ENCODE data around the gene GRPEL2.

DNA sequence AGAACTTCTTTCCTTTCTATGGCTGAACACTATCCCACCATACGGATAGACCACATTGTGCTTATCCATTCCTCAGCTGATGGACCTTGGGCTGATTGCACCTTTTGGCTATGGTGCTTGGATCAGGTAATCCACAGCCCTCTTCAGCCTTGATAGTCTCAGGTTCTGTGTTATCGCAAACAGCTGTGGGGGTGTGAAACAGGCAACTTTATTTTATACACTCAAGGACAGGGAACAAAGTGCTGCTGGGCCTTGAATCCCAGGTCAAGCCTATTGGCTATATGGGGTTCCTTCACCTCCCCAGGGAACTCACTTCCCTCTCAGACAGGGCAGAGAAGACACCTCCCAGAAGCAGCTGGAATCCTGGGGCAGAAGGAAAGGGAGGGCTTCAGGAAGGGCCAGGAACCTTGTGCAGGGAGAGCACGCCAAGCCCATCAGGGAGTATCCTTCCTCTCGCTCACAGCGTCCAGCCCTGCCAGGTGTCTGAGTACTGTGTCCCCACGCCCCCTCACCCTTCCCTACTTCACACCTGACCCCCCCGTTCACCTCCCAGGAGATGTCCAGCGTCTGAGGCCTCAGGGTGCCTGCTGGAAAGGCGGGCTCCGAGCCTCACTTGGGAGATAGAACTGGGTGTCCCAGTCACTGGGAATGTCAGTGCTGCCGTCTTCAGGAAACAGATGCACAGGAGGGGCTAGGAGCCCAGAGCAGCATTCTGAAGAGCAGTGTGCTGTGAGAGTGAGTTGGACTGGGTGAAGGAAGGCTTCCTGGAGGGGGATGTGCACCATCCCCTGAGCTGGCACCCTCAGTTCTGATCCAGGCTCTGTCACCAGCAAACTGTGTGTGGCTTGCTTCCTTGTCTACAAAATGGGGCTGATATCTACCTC is 40.9 kb upstream of the GRPEL2 start:
- TF ChIP-seq, protein P1, sequence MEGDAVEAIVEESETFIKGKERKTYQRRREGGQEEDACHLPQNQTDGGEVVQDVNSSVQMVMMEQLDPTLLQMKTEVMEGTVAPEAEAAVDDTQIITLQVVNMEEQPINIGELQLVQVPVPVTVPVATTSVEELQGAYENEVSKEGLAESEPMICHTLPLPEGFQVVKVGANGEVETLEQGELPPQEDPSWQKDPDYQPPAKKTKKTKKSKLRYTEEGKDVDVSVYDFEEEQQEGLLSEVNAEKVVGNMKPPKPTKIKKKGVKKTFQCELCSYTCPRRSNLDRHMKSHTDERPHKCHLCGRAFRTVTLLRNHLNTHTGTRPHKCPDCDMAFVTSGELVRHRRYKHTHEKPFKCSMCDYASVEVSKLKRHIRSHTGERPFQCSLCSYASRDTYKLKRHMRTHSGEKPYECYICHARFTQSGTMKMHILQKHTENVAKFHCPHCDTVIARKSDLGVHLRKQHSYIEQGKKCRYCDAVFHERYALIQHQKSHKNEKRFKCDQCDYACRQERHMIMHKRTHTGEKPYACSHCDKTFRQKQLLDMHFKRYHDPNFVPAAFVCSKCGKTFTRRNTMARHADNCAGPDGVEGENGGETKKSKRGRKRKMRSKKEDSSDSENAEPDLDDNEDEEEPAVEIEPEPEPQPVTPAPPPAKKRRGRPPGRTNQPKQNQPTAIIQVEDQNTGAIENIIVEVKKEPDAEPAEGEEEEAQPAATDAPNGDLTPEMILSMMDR (IDR thresholded peaks at IDR 0.05) = no peak
- no peak for TF ChIP-seq POLR2A (IDR thresholded peaks at IDR 0.05)

Measured in esophagus squamous epithelium (tissue), 4 donors.